HG02884 (cell line): ENCODE data around the gene CACNA1I.
"Not testable (repeated sequence)": the region's sequence is repeated elsewhere in the genome, so short reads cannot be mapped to it uniquely, and the experiment has no call there.

Experiments used
- ATAC-seq: cut with Tn5 transposase; IDR thresholded peaks from one replicate; pipeline ENCODE4 v1.9.1; 2021; ENCODE audit warnings: mild to moderate bottlenecking, moderate library complexity; ENCODE audit not compliant: unreplicated experiment

The CACNA1I gene

GRCh38 chr22:39570665-39571064, at the start of gene CACNA1I:
CACNA1I (plus strand) TSS chr22:39570753; CDS start chr22:39570753, 0 bp downstream.
- ATAC-seq = no peak

- ATAC-seq = not testable (repeated sequence)
These were observed 49.3 kb upstream of the CACNA1I start for GRCh38 chr22:39521106-39521885.

DNA sequence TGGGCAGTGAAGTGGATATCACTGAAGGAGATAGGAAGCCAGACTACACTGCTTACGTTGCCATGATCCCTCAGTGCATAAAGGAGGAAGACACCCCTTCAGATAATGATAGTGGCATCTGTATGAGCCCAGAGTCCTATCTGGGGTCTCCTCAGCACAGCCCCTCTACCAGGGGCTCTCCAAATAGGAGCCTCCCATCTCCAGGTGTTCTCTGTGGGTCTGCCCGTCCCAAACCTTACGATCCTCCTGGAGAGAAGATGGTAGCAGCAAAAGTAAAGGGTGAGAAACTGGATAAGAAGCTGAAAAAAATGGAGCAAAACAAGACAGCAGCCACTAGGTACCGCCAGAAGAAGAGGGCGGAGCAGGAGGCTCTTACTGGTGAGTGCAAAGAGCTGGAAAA, 48.5 kb upstream of the CACNA1I start:
- ATAC-seq = not testable (repeated sequence)

GRCh38 chr22:39522567-39523300, 47.8 kb upstream of the CACNA1I start:
- no peak for ATAC-seq

DNA sequence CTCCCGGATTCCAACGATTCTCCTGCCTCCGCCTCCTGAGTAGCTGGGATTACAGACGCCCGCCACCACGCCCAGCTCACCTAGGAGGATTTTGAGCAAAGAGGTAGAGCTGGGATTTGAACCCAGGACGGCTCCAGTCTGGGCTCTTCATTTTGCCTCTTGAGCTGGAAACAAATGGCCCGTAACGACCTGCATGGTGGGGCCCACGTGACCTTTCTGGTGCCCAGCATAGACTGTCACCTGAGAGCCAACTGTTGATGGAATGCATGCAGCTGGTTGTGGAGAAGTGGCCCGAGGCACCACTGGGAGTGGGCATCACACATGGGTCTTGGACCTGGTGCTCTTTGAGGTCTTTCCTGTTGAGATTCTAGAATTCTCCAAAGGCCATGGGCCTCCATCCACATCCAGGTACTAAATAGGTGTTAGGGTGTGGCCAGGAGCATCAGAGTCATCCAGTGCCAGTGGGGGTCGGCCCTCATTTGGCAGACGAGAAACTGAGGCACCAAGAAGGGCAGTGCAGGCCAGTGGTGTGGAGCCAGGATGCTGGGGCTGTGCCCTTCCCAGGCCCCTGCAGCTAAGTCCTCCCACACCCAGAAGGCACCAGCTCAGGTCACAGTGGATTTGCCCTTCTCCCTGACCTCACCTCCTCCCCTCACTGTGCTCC, 46.3 kb upstream of the CACNA1I start:
- ATAC-seq = no peak

- ATAC-seq = no peak
These were observed 45.5 kb upstream of the CACNA1I start for GRCh38 chr22:39524753-39525657.

- ATAC-seq = no peak
These were observed 44.9 kb upstream of the CACNA1I start for GRCh38 chr22:39525658-39525975.

GRCh38 chr22:39526736-39527171, 43.8 kb upstream of the CACNA1I start:
- ATAC-seq = no peak

- no peak for ATAC-seq
These were observed 43.0 kb upstream of the CACNA1I start for GRCh38 chr22:39527481-39527961.

GRCh38 chr22:39528080-39528661, 42.4 kb upstream of the CACNA1I start:
- no peak for ATAC-seq

DNA sequence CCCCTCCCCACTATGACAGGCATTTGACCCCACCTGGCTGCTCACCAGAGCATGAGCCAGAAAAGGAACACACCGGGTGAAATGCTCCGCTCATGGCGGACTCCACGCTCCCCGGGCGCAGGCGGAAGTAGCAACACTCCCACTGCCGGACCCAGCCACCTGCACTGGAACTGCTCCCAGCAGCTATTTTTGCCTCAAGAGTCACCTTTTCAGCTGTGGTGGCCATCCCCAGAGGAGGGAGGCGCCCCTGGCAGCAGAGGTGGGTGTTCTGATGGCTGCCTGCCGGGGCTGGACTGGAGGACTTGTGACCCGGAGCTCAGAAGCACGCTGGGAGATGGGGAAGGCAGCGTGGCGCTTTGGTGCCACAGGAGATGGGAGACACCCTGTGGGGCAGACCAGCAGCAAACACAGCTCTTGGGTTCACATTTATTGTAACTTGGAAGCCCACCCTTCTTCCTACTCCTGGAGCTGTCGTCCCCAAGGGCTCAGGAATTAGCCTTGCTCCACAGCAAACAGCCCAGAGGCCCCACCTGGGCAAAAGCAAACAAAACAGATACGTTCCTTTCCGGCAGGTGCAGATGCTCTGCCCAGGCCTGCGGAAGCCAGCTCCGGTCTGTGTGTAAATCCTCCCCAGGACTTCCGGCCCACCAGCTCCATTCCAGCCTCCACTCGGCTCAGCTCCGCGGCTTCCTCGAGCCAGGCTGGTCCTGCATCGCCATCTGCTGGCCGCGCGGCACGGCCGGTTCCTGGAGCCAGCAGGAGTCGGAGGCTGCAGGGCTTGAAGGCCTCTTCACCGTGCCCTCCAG, 41.7 kb upstream of the CACNA1I start:
- ATAC-seq = no peak

DNA sequence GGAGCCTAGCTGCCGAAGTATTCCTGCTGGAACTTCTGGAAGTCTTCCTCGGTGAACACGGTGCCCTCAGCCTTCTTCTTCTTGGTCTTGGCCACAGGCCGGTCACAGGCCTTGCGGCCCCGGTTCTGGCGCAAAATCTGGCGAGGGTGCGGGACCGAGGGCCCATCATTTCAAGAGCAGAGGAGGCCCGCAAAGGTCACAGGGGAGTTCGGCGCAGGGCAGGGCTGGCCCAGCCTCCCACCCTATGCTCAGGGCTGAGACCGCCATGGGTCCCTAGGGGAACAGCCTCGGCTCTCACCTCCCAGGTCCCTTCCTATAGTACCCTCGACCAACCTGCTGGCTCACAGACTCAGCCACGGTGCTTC, 41.1 kb upstream of the CACNA1I start:
- no peak for ATAC-seq

- ATAC-seq = no peak
These were observed 40.4 kb upstream of the CACNA1I start for GRCh38 chr22:39530116-39530515.

DNA sequence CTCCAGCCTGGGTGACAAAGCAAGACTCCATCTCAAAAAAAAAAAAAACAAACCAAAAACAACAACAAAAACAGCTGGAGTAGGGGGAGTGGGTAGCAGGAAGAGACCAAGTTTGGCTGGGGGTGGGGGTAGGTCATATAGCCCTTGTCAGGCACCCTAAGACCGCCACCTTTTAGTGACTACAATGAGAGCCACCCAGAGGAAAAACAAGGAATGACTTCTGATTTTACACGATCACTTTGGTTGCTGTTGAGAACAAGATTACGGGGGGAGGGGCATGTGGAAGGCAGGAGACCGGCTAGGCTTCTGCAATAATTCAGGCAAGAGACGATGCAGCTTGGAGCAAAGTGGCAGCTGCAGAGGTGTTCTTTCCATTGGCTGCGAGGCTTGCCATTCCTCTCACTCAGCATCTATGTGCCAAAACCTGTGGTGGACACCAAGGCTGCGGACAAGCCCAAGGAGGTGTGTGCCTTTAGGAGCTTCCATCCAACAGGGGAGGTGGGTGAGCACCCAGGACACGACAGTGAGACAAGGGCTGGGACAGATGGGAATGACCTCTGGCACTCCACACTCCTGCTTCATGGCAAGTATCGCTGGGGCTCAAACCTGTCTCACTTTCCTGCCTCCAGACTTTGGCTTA, 39.7 kb upstream of the CACNA1I start:
- ATAC-seq = no peak

GRCh38 chr22:39532215-39533073, 38.1 kb upstream of the CACNA1I start, which contains the start of gene RPS19BP1:
RPS19BP1 (minus strand) TSS chr22:39532748; CDS start chr22:39532738, 10 bp downstream.
- peak; percentile 67 for ATAC-seq

GRCh38 chr22:39534092-39534506, 36.5 kb upstream of the CACNA1I start:
- ATAC-seq = no peak

DNA sequence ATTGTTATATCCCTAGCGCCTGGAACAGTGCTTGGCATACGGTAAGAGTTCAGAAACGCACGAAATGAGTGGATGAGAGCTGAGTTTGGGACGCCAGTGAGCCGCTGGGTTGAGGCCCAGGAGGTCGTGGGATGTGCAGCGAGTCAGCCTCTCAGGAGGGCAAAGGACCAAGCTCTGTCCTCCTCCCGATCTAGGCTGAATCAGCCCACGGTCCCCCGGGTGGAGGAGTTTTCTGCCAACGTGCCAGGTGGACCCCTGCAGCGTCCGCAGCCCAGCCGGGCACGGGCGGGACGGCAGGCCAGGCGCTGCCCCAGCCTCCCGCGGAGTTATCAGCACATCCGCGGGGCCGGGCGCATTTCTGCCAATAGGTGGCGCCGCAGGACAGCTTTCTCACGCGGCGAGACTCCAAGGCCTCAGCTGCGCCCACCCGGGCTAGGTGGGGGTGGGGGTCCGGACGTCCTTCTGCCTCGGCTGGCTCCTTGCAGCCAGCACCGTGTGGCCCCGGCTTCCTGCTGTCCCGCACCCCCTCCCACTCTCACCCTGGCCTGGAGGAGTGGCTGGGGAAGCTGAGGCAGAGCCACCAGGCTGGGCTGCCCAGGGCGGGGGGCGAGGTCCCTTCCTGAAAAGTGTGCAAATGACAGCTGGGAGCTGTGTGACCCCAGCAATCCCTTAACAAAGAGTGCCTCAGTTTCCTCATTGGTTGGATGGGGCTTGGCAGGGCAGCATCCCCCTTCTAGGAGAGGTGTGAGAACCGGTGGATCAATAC, 35.8 kb upstream of the CACNA1I start:
- ATAC-seq = no peak
